ENCODE results near the gene COPZ2.
"Not testable (repeated sequence)": the region's sequence is repeated elsewhere in the genome, so short reads cannot be mapped to it uniquely, and the experiment has no call there.

The COPZ2 gene

DNA sequence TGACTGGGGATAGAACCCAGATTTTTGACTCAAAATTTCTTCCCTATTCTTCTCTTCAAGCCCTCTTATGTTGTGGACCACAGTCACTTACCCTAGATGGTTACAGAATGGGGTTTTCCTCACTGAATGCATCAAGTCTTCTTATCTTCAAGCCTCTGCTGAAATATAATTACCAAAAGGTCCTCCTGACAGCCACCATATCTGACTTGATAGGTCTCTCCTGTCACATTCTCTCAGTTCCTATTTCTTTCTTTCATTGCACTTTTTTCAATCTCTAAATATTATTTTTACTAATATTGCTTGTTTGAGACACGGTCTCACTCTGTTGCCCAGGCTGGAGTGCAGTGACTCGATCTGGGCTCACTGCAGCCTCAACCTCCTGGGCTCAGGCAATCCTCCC lies 1.1 kb upstream of the COPZ2 start:
- intact Hi-C loops (cut with DNase I), result no loop called here
- DNase-seq, result no peak

DNA sequence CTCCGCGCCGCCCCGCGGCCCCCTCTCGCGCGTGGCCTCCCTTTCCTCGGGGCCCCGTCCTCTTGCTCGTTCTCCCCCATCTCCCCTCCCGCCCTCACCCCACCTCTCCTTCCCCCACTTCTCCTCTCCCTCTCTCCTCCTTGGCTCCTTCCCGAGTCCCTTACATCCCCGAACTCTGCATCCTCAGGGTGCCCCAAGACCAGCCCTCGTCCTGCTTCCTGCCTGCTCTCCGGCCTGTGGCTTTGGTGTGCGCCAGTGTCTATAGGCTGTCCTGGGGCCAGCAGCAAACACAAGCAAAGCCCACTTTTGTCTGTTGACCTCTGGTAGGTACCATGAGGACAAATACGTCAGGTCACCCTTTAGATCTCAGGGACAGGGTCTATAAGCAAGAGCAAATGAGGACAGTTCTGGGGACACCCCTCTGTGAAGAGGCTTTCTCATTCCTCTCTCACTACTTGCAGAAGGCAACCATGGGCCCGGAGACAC lies 284 bp upstream of the COPZ2 start:
- intact Hi-C loops (cut with DNase I), result no loop called here
- DNase-seq, result no peak

DNA sequence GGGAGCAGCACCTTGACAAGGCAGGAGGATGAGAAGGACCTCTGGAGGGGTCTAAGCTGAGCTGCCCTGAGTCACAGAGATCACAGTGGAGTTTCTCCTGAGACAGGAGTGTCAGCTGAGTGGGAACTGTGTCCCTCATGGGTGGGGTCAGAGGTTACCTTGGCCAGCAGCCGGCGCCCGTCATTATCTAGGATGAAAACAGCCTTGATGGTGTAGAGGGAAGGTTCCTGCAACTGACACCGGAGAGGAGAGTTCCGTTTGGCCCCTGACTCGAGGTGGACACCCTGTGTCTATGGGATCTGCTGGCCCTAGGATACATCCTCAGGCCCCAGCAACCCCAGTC lies 933 bp downstream of the COPZ2 start:
- intact Hi-C loops (cut with DNase I), result no loop called here
- no peak for DNase-seq

DNA sequence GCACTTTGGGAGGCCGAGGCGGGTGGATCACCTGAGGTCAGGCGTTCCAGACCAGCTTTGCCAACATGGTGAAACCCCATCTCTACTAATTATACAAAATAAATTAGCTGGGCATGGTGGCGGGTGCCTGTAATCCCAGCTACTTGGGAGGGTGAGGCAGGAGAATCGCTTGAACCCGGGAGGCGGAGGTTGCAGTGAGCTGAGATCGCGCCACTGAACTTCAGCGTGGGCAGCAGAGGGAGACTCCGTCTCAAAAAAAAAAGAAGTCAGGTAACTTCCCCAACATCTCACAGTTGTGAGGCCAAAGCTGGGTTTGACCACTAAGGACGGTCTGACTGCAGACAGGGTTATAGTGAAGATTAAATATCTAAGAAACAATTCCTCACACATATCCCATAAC lies 2.9 kb downstream of the COPZ2 start:
- intact Hi-C loops (cut with DNase I); DNase-seq: not testable (repeated sequence)

DNA sequence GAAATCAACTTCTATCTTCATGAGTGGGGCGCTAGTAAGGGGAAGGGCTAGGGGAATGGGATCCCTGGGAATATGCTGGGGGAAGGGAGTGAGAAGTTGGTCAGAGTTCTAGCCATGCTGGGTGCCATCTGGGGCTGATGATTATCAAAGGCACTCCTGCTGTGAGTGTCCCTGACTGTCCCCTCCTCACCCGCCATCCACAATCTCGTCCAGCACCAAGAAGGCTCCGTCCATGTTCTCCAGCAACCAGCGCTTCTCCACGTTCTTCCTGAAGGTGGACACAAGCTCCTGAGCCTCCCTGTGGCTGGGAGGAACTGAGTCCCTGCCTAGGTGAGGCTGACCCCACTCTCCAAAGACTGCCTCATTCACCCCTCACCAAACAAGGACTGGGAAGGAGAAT lies 5.6 kb downstream of the COPZ2 start:
- intact Hi-C loops (cut with DNase I), result no loop called here
- DNase-seq, result peak in 2 of 42 donors; percentile 3 to 6

DNA sequence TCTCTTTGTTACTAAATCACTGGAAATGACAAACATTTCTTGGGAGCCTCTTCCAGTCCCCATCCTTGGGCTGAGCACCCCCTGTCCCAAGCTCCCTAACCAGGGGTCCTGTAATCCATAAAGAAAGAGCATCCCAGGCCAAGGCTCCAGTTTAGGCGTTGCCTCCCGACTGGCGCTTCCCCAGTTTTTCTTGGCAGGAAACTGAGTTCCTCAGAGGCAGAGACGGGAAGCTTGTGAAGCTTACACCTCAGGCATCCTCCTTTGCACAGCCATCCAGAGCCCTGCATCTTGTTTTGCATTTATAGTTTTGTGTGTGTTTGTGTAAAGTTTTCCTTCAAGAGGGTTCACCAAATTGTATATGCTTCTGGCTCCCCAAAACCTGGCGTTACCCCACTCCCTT lies 7.1 kb downstream of the COPZ2 start:
- peak in 2 of 42 donors; percentile 13 to 28 for DNase-seq
- intact Hi-C loops (cut with DNase I), result no loop called here

DNA sequence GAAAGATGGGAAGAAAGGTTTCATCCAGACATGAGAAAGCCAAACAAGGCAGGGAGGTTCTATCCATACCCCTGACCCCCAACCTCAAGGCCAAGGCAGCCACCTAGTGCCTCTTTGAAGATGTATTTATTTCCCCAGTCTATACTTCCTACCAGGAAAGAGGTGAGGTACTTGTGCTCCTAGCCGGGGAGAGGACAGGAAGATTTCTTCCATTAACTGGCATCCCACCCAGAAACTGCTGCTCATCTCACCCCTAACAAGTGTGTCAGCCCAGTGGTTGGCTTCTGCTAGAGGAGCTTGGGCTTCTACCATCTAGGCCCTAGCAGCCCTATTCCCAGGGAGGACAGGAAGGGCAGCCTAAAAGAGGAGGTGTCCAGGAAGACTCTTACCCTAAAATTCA lies 8.9 kb downstream of the COPZ2 start:
- intact Hi-C loops (cut with DNase I), result no loop called here
- DNase-seq, result no peak

DNA sequence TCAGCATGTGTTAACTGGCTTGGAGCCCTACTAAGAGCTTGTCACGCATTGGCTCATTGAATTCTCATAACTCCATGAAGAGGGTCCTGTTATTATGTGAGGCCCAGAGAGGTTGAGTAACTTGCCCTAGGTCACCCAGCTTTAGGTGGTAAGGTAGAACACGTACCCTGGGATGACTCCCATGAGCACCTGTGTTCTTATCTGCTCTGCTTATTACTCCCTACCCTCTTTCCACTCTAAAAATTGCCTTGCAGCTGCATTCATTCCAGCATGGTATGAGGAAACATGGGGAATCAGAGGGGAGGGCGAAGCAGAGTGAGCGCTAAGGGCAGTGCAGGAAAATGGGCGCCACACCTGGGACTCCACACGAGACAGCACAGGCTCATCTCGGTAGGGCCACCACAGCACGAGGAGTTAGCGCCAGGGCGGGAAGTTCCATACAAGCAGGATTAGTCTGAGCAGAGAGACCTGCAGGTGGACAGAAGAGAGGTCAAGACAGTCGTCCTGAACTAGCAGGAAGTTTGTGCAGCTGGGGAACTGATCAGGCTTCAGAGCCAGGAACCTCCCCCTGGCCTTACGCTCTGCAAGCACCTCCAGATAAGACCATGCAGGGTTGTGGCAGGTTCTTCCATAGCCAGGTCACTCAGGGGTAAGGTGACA lies 10.1 kb downstream of the COPZ2 start:
- intact Hi-C loops (cut with DNase I), result loop anchor here (2.0 kb wide), 1 partner anchor 103 kb away; no protein-coding TSS in a partner anchor
- DNase-seq, result no peak

DNA sequence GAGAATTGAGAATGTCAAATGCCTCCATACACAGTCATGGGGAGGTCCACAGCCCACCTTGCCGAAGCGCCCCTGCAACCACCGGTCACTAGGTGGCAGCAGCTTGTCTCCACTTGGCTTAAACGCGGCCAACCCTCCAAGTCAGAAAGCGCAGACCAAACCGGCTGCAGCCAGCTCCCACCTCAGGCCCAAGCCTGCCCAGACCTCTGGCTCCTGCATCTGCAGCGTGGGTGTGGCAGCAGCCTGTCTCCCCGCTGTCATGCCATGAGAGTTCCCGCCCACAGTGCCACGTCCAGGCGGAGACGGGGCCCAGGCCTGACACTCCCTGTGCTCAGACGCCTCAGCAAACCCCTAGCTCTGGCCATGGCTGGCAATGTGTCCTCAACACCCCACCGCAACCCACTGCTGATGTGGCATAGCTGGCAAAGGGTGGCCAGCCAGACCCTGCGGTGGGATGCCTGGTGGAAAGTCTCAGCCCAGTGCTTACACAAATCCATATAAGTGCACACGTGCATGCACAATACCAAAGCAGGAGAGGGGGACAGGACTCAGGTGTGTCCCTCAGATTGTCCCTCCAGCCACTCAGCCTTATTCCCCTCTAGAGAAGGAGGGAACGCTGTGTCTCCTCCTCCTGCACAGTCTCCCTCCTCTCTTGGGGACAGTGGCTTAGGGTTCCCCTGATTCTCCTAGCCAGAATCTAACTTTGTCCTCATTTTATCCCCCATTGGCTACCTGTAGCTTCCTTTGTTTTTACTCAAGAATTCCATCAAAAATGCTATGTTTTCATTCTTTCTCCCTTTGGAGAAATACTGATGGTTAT lies 10.9 kb downstream of the COPZ2 start:
- DNase-seq, result peak; percentile 66 to 92 (median 82)
- intact Hi-C loops (cut with DNase I), result loop anchor here (2.0 kb wide), 1 partner anchor 104 kb away; no protein-coding TSS in a partner anchor

DNA sequence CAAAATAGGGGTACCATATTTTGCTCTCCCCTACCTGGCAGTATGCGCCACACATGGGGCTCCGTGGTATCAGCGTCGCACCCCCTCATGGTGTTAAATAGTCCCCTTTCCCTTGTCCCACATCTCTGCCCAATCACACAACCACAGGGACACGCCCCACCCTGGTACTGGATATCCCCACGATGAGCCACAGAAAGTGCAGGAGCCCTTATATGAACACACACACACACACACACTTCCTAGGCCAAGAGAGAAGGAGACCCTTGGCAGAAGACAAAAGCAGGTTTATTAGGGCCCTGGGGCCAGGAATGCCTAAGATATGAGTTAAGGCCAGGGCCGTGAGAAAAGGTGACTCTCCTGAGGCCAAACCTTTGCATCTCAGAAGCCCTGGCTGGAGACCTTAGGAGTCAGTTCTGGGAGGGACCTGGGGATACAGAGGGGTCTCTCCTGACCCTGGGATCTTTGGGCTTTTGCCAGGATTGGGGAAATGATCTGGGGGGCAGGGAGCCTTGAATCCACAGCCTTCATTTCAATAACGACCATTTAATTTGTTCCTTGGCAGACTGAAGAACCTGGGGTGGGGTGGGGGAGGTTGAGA lies 11.6 kb downstream of the COPZ2 start:
- no peak for DNase-seq
- intact Hi-C loops (cut with DNase I), result loop anchor here (2.0 kb wide), 3 partner anchors 49 to 593 kb away; no protein-coding TSS in a partner anchor

DNA sequence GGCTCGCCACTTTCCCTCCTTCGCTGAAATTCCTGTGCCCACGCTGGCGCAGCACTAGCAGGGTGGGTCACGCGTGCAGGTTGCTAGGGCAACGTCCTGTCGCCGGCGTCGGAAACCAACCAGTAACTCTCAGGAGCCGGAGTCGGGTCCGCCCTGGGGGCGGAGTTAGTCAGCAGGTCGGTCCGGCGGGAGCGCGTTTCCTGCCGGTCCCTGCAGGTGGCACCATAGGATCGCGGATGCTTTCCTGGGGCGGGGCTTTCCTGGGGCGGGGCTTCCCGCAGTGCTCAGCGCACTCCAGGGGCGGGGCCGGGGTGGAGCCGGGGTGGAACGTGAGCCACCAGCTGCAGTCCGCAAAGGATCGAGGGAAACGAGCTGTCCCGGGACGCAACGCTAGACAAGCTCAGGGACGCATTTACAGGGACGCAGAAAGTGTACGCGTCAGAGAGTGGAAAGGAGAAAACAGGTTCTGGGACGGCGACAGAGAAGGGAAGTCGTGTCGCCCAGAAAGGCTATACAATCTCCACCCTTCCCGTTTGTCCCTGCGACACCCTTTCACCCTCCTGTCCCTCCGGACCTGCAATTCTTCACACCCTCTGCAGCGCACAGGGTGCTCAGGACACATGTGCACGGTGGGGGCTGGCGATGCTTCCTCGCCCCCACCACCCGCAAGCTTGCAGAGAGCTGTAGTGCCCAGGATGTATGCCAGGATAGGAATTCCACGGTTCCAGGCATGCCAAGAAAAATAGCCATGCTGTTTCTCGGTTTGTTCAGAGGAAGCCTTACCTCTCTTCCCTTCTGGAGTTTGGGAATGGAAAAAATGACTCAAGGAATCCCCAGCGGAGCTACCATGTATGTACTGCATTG lies 12.3 kb downstream of the COPZ2 start:
- intact Hi-C loops (cut with DNase I), result loop anchor here (2.0 kb wide), 2 partner anchors 50 to 594 kb away; no protein-coding TSS in a partner anchor
- DNase-seq, result peak; percentile 97 to 100 (median 98)

DNA sequence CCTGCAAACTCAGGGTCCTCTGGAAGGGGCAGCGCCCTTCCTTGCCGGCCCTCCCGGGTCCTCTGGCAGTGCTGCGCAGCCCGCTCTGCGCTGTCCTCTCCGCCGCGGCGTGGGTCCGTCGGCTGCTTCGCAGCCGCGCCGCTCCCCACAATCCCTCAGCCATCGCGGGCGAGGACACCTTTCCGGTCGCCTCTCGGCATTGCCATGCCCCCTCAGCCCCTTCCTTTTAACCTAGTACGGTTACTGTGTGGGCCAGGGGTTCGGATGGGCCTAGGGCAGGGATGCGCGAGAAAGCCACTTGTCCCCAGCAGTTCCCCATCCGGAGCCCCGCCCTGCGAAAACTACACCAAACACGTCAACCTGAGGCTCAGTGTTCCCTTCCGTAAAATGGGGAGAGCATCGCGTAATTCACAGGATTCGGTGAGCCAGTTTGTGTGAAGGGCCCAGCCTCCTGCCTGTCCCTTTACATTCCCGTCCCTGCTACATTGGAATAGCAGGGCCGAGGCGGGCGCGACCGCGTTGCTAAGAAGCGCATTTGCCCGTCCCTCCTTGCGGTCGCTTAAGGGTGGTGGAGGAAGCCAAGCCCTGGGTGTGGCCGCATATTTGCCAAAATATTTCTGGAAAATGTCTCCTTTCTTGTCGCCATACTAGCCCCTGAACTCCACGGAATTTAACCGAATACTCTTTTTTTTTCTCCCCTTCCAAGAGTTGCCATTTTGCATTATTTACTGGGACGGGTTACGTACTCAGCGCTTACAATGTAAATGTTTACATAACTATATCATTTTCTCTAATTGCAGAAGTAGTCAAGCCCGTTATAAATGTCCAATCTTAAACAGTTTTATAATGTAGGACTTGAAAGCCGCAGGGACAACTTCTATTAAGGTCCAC lies 13.2 kb downstream of the COPZ2 start:
- DNase-seq, result peak in 16 of 42 donors; percentile 19 to 61 (median 44)
- intact Hi-C loops (cut with DNase I), result loop anchor here (2.0 kb wide), 2 partner anchors 50 to 594 kb away; no protein-coding TSS in a partner anchor

DNA sequence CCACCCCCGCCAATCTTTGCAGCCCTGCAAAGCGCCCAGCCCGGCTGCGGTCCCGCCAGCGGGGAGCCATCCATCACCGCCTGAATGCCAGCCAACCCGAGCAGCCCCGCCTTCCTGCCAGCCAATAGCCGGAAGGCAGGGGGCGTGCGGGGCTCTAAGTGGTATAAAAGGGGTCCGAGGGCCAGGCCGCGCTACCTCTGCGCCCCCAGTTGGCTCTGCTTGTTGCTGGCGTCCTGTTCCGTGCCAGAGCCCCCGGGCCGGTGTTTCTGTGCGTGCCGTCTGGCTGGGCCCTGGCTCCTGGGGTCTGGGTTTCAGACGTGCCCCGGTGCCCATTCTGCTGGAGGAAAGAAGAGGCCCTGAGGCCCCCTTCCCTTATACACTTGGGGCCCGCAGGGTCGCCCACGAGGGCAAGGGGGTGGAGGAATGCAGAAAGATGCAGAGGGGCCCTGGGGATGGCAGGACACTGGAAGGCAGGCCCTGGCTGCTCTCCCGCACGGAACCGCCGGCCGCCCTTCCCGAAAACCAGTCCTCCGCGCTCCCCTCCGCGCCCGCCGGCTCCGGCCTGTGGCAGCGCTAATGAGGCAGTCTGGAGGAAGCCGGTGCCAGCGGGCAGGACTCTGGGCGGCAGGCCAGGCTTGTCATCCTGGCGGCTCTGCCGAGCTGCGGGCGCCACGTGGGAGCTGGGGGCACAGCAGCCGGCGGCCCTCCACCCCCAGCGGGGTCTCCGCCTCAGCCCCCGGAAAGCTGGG lies 14.0 kb downstream of the COPZ2 start:
- intact Hi-C loops (cut with DNase I), result loop anchor here (2.0 kb wide), 2 partner anchors 51 to 595 kb away; no protein-coding TSS in a partner anchor

DNA sequence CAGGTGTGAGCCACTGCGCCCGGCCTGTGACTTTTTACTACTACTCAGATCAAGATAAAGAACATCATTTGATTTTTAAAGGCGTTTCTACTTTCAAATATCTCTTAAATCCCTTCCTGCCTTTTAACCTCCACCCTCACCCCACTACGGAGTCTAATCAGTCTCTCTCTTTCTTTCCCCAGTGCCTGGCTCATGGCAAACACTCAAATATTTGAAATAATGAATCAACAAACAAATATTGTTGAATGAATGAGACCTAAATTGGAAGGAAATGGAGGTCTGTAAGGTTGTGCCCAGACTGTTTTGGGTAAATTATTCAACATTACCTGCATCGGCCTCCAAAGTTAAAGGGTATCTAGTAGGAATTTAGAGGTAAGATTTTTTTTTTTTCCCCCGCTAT lies 14.7 kb downstream of the COPZ2 start:
- intact Hi-C loops (cut with DNase I), result no loop called here
- DNase-seq, result no peak

More for the DNA sequence above, 14.0 kb downstream of the COPZ2 start:
- peak; percentile 74 to 96 (median 88) for DNase-seq

DNA sequence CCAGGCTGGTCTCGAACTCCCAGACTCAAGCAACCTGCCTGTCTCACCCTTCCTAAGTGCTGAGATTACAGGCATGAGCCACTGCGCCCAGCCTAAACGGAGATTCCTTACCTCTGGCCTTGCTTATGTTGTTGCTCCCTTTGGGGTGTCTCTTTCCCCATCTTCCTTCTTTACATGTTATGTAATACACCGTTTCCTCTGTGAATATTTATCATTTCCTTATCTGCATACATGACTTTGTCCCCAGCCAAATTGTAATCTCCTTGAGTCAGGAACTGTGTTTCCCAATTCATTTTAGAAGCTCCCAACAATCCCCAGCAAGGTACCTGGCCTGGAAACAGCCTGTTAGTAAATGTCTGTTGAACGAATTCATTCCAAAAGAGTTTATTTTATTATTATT lies 15.7 kb downstream of the COPZ2 start:
- intact Hi-C loops (cut with DNase I), result no loop called here

DNA sequence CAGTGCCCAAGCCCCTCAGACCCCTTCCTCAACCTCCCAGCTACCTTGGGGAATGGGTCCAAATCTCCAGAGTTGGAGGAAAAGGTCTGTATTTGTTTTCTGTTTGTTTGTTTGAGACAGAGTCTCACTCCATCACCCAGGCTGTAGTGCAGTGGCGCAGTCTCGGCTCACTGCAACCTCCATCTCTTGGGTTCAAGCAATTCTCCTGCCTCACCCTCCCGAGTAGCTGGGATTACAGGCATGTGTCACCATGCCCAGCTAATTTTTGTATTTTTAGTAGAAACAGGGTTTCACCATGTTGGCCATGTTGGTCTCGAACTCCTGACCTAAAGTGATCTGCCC lies 19.8 kb downstream of the COPZ2 start:
- DNase-seq, result not testable (repeated sequence)
- intact Hi-C loops (cut with DNase I), result loop anchor here (2.0 kb wide), 2 partner anchors 39 to 69 kb away; no protein-coding TSS in a partner anchor

More for the DNA sequence above, 15.7 kb downstream of the COPZ2 start:
- no peak for DNase-seq

DNA sequence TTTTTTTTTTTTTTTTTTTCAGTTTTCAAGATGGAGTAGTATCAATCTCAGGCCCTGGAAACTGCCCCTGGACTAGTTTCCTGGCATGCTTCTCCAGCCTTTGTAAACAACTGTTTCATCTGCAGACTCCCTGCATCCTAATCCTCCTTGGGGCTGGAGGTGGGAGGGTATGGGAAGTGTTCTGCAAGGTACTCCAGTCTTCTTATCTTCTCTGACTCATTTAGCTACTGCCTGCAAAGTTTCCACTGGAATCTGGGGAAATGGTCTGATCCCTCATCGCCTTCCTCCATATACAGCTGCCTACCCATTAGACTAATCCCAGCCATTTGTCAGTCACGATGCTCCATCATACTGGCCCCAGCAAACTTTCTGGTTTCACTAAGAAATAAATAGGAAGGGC lies 21.5 kb downstream of the COPZ2 start:
- DNase-seq, result peak in 1 of 42 donors; percentile 43

More for the DNA sequence above, 21.5 kb downstream of the COPZ2 start:
- intact Hi-C loops (cut with DNase I), result loop anchor here (2.0 kb wide), 1 partner anchor 67 kb away; no protein-coding TSS in a partner anchor
